Lower leg skin (tissue), 4 donors: ENCODE measurements around the gene DFFA. TPM values are rescaled to one million over a fixed set of nuclear protein-coding genes. Genes with fewer than 3 reads are reported as not detected.
"Not testable (repeated sequence)": the region's sequence is repeated elsewhere in the genome, so short reads cannot be mapped to it uniquely, and the experiment has no call there.

ENCODE experiments used
- DNase-seq, 2 donors: peaks; one replicate each; pipeline ENCODE4 v3.0.0-alpha.2; 2019; ENCODE audit warnings: low spot score in 2 of 2
- H3K4me3 ChIP-seq: fragments of 200-600 bp; sonication (generic); 2 replicates; pipeline ENCODE4 v1.5.1; 2017; ENCODE audit warnings: mild to moderate bottlenecking, low read depth; ENCODE audit not compliant: poor library complexity, severe bottlenecking
- CTCF ChIP-seq, 3 donors: fragments of 450-650 bp; IDR thresholded peaks; one replicate each; pipeline ENCODE4 v1.5.1; 2016; ENCODE audit warnings: antibody characterized with exemption in 3 of 3, mild to moderate bottlenecking in 3 of 3, moderate library complexity in 2 of 3
- POLR2A ChIP-seq, 2 donors: fragments of 450-650 bp; IDR thresholded peaks; one replicate each; pipeline ENCODE4 v1.6.1; 2016 to 2017; ENCODE audit warnings: antibody characterized with exemption in 2 of 2, mild to moderate bottlenecking in 1 of 2, moderate library complexity in 1 of 2
- WGBS, 2 donors: methylation state at CpG; one replicate each; pipeline ENCODE4 v1.1.5; 2018; 5-methylcytosine and 5-hydroxymethylcytosine counted together
- intact Hi-C: fragments of 100-400 bp; cut with DNase I; formaldehyde crosslinking; loops from one replicate; pipeline ENCODE4 v1.15.0; 2023; ENCODE audit warnings: low total_unique reads
- total RNA-seq, 4 donors: library from RNA; depleted of rRNA; stranded (reverse); fragments of >200 nt; gene quantifications; one replicate each; pipeline ENCODE4 v1.1.0, GENCODE V29; 2016

The DFFA gene
- total RNA-seq, 4 donors from 2014 or later: 14.1 to 20.9 (median 18.0) TPM

DNA sequence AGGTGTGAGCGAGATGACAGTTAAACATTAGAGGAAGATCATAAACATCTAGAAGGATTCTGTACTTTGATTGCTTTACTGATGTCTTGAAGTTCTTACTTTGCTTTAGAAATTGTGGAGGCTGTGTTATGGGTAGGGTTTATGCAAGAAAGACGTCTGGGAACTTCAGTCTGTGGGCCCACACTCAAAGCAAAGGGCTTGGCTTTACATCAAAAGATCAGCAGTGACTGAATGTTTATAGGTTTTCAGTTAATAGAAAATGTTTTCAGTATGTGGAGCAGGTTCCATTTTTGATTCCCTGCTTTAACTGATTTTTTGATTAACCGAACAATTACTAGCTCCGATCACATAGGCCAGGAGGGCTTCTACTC lies 34.3 kb upstream of the DFFA start:
- no peak for TF ChIP-seq POLR2A (IDR thresholded peaks at IDR 0.05)
- no peak for TF ChIP-seq CTCF (IDR thresholded peaks at IDR 0.05)
- 79 to 80% methylated on average over 4 of the region's 4 CpGs for WGBS, 2 donors
- no peak overlapping the region for H3K4me3 ChIP-seq
- intact Hi-C loops: loop anchor here (10.0 kb wide), 1 partner anchor 438 kb away; no protein-coding TSS in a partner anchor
- DNase-seq: no peak

DNA sequence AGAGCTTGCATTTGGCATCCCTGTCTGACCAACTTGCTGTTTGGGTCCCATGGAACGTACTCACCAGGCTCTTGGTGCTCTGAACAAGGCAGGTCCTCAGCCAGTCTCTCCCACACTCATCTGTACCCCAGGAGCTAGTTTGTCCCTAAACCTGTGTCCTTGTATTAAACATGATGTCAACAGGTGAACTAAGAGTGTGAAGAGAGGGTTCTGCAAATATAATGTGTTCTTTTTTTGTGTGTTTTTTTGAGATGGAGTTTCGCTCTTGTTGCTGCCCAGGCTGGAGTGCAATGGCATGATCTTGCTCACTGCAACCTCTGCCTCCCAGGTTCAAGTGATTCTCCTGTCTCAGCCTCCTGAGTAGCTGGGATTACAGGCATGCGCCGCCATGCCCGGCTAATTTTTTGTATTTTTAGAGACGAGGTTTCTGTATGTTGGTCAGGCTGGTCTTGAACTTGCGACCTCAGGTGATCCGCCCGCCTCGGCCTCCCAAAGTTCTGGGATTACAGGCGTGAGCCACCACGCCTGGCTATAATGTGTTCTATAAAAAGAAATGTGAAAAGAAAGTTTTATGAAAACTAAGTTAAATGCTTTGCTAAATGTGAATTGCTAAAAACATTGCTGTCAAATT lies 33.8 kb upstream of the DFFA start:
- not testable (repeated sequence) for DNase-seq, H3K4me3 ChIP-seq
- intact Hi-C loops: loop anchor here (10.0 kb wide), 1 partner anchor 439 kb away; no protein-coding TSS in a partner anchor
- WGBS, 2 donors: 96 to 97% methylated on average over 12 of the region's 12 CpGs

DNA sequence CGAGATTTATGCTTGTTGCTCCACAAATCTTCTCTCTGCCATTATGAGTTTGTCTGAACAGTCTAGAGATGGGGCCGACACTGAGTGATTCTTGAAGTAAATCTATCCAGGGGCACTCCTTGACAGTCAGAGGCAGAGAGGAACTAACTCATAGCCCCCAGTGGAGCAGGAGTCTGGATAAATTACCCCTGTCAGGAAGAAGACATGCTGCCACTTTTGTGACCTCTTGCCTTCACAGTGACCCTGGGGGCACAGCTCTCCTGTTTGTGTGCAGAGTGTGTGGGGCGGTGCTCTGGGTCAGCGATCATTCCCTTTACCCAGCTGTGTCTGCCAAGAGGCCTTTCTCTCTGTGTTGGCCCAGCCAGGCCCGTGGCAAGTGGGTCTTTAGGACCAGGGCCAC lies 31.9 kb upstream of the DFFA start:
- DNase-seq: no peak
- TF ChIP-seq POLR2A (IDR thresholded peaks at IDR 0.05) (no peak), CTCF (IDR thresholded peaks at IDR 0.05) (no peak)
- H3K4me3 ChIP-seq: no peak overlapping the region
- intact Hi-C loops: loop anchor here (10.0 kb wide), 1 partner anchor 441 kb away; no protein-coding TSS in a partner anchor
- WGBS, 2 donors: 59 to 64% methylated on average over 5 of the region's 5 CpGs

- no peak for DNase-seq
- intact Hi-C loops: loop anchor here (10.0 kb wide), 1 partner anchor 443 kb away; no protein-coding TSS in a partner anchor
- WGBS, 2 donors: 81 to 87% methylated on average over 5 of the region's 5 CpGs
- H3K4me3 ChIP-seq: no peak overlapping the region
- TF ChIP-seq CTCF (IDR thresholded peaks at IDR 0.05) (no peak), POLR2A (IDR thresholded peaks at IDR 0.05) (no peak)
These were observed 29.9 kb upstream of the DFFA start for GRCh38 chr1:10502206-10502605.

- WGBS, 2 donors: 85 to 87% methylated on average over 8 of the region's 8 CpGs
- TF ChIP-seq CTCF (IDR thresholded peaks at IDR 0.05) (no peak), POLR2A (IDR thresholded peaks at IDR 0.05) (no peak)
- DNase-seq: no peak
- H3K4me3 ChIP-seq: no peak overlapping the region
- intact Hi-C loops: loop anchor here (5.0 kb wide), 1 partner anchor 369 kb away; no protein-coding TSS in a partner anchor
These were observed 25.9 kb upstream of the DFFA start for GRCh38 chr1:10498231-10498630.

GRCh38 chr1:10497109-10497508 lies 24.8 kb upstream of the DFFA start:
- no peak for TF ChIP-seq CTCF (IDR thresholded peaks at IDR 0.05)
- TF ChIP-seq POLR2A (IDR thresholded peaks at IDR 0.05): no peak
- no peak overlapping the region for H3K4me3 ChIP-seq
- intact Hi-C loops: loop anchor here (5.0 kb wide), 1 partner anchor 370 kb away; no protein-coding TSS in a partner anchor
- DNase-seq: no peak
- 76 to 92% methylated on average over 7 of the region's 7 CpGs for WGBS, 2 donors
